NB4 (cell line): Measurements from ENCODE around the gene FBXW4.

Experiments
- MYC ChIP-seq: IDR thresholded peaks from 2 replicates; pipeline ENCODE4 v1.6.1; 2011; ENCODE audit warnings: low read depth, low read length
- POLR2A ChIP-seq: IDR thresholded peaks from 2 replicates; pipeline ENCODE4 v1.6.1; 2011; ENCODE audit warnings: mild to moderate bottlenecking; ENCODE audit not compliant: insufficient read length; ENCODE audit errors: extremely low read depth
- TF ChIP-seq, protein P1 (sequence below): IDR thresholded peaks from one replicate; pipeline ENCODE4 v1.5.1; 2012; ENCODE audit warnings: low read depth, low read length
- TF ChIP-seq, protein P2 (sequence below): IDR thresholded peaks from 2 replicates; pipeline ENCODE4 v1.6.1; 2011; ENCODE audit warnings: low read depth, low read length

DNA sequence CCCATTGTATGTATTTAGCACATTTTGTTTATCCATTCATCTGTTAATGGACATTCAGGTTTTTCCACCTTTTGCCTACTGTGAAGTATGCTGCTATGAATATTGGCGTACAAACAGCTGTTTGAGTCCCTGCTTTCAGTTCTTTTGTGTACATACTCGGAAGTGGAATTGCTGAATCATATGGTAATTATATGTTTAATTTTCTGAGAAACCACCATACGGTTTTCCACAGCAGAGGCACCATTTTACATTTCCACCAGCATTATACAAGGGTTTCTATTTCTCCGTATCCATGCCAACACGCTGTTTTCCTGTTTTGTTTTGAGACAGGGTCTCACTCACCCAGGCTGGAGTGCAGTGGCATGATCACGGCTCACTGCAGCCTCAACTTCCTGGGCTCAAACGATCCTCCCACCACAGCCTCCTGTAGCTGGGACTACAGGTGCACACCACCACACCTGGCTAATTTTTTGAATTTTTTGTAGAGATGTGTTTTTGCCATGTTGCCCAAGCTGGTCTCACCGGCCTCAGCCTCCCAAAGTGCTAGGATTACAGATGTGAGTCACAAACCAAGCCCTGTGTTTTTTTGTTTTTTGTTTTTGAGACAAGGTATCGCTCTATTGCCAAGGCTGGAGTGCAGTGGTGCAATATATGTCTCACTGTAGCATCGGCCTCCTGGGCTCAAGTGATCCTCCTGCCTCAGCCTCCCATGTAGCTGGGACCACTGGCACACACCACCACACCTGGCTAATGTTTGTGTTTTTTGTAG, 22.1 kb upstream of the FBXW4 start:
- TF ChIP-seq, protein P1, sequence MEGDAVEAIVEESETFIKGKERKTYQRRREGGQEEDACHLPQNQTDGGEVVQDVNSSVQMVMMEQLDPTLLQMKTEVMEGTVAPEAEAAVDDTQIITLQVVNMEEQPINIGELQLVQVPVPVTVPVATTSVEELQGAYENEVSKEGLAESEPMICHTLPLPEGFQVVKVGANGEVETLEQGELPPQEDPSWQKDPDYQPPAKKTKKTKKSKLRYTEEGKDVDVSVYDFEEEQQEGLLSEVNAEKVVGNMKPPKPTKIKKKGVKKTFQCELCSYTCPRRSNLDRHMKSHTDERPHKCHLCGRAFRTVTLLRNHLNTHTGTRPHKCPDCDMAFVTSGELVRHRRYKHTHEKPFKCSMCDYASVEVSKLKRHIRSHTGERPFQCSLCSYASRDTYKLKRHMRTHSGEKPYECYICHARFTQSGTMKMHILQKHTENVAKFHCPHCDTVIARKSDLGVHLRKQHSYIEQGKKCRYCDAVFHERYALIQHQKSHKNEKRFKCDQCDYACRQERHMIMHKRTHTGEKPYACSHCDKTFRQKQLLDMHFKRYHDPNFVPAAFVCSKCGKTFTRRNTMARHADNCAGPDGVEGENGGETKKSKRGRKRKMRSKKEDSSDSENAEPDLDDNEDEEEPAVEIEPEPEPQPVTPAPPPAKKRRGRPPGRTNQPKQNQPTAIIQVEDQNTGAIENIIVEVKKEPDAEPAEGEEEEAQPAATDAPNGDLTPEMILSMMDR: no peak
- TF ChIP-seq POLR2A (no peak), MYC (no peak)
- TF ChIP-seq, protein P2, sequence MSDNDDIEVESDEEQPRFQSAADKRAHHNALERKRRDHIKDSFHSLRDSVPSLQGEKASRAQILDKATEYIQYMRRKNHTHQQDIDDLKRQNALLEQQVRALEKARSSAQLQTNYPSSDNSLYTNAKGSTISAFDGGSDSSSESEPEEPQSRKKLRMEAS: no peak
